Esophagus muscularis mucosa (tissue), 4 donors: ENCODE data around the gene CYP2W1. TPM values are rescaled to one million over a fixed set of nuclear protein-coding genes. Genes with fewer than 3 reads are reported as not detected.

Source experiments
- DNase-seq: peaks from one replicate; pipeline ENCODE4 v3.0.0-alpha.2; 2017; ENCODE audit errors: extremely low spot score
- H3K27ac ChIP-seq, 4 donors: fragments of 200-600 bp; sonication (generic); replicated peaks in 1 of 4; 1 replicate in 3 of 4; 2 replicates in 1 of 4; pipeline ENCODE4 v1.5.1; 2016 to 2019; ENCODE audit warnings: mild to moderate bottlenecking in 1 of 4
- H3K27me3 ChIP-seq, 4 donors: fragments of 200-600 bp; sonication (generic); one replicate each; pipeline versions ENCODE4 v1.5.1 to v1.6.0; 2016 to 2019
- H3K36me3 ChIP-seq, 4 donors: fragments of 200-600 bp; sonication (generic); one replicate each; pipeline ENCODE4 v1.5.1; 2016 to 2019
- H3K4me1 ChIP-seq, 4 donors: fragments of 200-600 bp; sonication (generic); one replicate each; pipeline ENCODE4 v1.5.1; 2016 to 2019
- H3K4me3 ChIP-seq, 4 donors: fragments of 200-600 bp; sonication (generic); 1 replicate in 2 of 4; 2 replicates in 2 of 4; pipeline ENCODE4 v1.5.1; 2016 to 2019; ENCODE audit warnings: mild to moderate bottlenecking in 4 of 4, moderate library complexity in 1 of 4
- H3K9me3 ChIP-seq, 4 donors: fragments of 200-600 bp; sonication (generic); 1 replicate in 3 of 4; 2 replicates in 1 of 4; pipeline ENCODE4 v1.5.1; 2016 to 2019
- CTCF ChIP-seq, 3 experiments: fragments of 200-600 bp in 2 of 3; fragments of 450-650 bp in 1 of 3; sonication (generic) in 2 of 3; IDR thresholded peaks; one replicate each; pipeline ENCODE4 v1.5.1; 2017 to 2019; ENCODE audit warnings: antibody characterized with exemption in 3 of 3, mild to moderate bottlenecking in 2 of 3, moderate library complexity in 1 of 3
- EP300 ChIP-seq: sonication (generic); formaldehyde crosslinking; IDR thresholded peaks from one replicate; pipeline ENCODE4 v1.6.1; 2017; ENCODE audit warnings: antibody characterized with exemption
- POLR2A ChIP-seq: fragments of 450-650 bp; IDR thresholded peaks from one replicate; pipeline ENCODE4 v1.6.1; 2017; ENCODE audit warnings: antibody characterized with exemption, moderate library complexity, mild to moderate bottlenecking, low read depth
- POLR2AphosphoS5 ChIP-seq, 2 donors: sonication (generic); formaldehyde crosslinking; IDR thresholded peaks; one replicate each; pipeline ENCODE4 v1.6.1; 2017; ENCODE audit warnings: antibody characterized with exemption in 2 of 2
- WGBS: methylation state at CpG from one replicate; pipeline ENCODE4 v1.1.5; 2018; 5-methylcytosine and 5-hydroxymethylcytosine counted together
- intact Hi-C: fragments of 100-400 bp; cut with DNase I; formaldehyde crosslinking; loops from one replicate; pipeline ENCODE4 v1.15.1; 2023
- total RNA-seq, 4 donors: library from RNA; depleted of rRNA; stranded (reverse); fragments of >200 nt; gene quantifications; one replicate each; pipeline versions ENCODE4 v1.1.0 to v1.2.1, GENCODE V29; 2016

CYP2W1 gene
- total RNA-seq, 4 donors from 2014 or later, result 0.23 to 0.66 TPM; not detected in 2

GRCh38 chr7:1026721-1027161 is 43.8 kb downstream of the CYP2W1 start:
- Histone ChIP-seq H3K4me3 (peak overlapping the region; percentile 87 to 92 (median 90)), H3K36me3 (peaks cover 0 to 34% (median 23%) of the 10 kb centered on the region in 4 donors), H3K4me1 (peaks cover 19 to 71% (median 50%) of the 10 kb centered on the region in 4 donors), H3K9me3 (no peaks in the 10 kb centered on the region), H3K27me3 (no peaks in the 10 kb centered on the region), H3K27ac (peak overlapping the region in 2 of 4 donors; percentile 96 to 100)
- intact Hi-C loops, result loop anchor here (5.0 kb wide), 1 partner anchor 34 kb away; no protein-coding TSS in a partner anchor
- TF ChIP-seq POLR2A (no peak), EP300 (no peak), POLR2AphosphoS5 (IDR thresholded peaks at IDR 0.05) (no peak), CTCF (IDR thresholded peaks at IDR 0.05) (no peak)
- WGBS, result 84% methylated on average over 20 of the region's 20 CpGs
- DNase-seq, result no peak

- intact Hi-C loops, result loop anchor here (5.0 kb wide), 1 partner anchor 35 kb away; no protein-coding TSS in a partner anchor
- peaks cover 0 to 28% (median 21%) of the 10 kb centered on the region in 4 donors for H3K36me3 ChIP-seq
- H3K4me3 ChIP-seq, result peak overlapping the region; percentile 87 to 92 (median 90)
- peak overlapping the region; percentile 91 to 100 (median 96) for H3K27ac ChIP-seq
- H3K27me3 ChIP-seq, result no peaks in the 10 kb centered on the region
- WGBS, result 20% methylated on average over 19 of the region's 69 CpGs
- H3K9me3 ChIP-seq, result no peaks in the 10 kb centered on the region
- DNase-seq, result no peak
- peaks cover 19 to 71% (median 50%) of the 10 kb centered on the region in 4 donors for H3K4me1 ChIP-seq
- peak in 1 of 2 donors; percentile 23 for TF ChIP-seq POLR2AphosphoS5 (IDR thresholded peaks at IDR 0.05)
- no peak for TF ChIP-seq CTCF (IDR thresholded peaks at IDR 0.05)
These were observed 44.5 kb downstream of the CYP2W1 start for GRCh38 chr7:1027242-1028043.

GRCh38 chr7:1028044-1028770 is 45.2 kb downstream of the CYP2W1 start:
- DNase-seq, result no peak
- Histone ChIP-seq H3K27me3 (no peaks in the 10 kb centered on the region), H3K4me3 (peak overlapping the region; percentile 87 to 92 (median 90)), H3K9me3 (no peaks in the 10 kb centered on the region), H3K36me3 (peaks cover 0 to 21% (median 17%) of the 10 kb centered on the region in 4 donors), H3K27ac (peak overlapping the region; percentile 91 to 100 (median 96)), H3K4me1 (peaks cover 19 to 66% (median 48%) of the 10 kb centered on the region in 4 donors)
- WGBS, result 2% methylated on average over 21 of the region's 77 CpGs
- TF ChIP-seq CTCF (IDR thresholded peaks at IDR 0.05), result no peak
- TF ChIP-seq POLR2AphosphoS5 (IDR thresholded peaks at IDR 0.05), result peak; percentile 53 to 87
- no peak for TF ChIP-seq POLR2A
- intact Hi-C loops, result loop anchor here (5.0 kb wide), 1 partner anchor 36 kb away; no protein-coding TSS in a partner anchor

- Histone ChIP-seq H3K36me3 (peaks cover 0 to 21% (median 17%) of the 10 kb centered on the region in 4 donors), H3K4me1 (peaks cover 19 to 60% (median 46%) of the 10 kb centered on the region in 4 donors), H3K27me3 (no peaks in the 10 kb centered on the region), H3K9me3 (no peaks in the 10 kb centered on the region), H3K4me3 (peak overlapping the region; percentile 87 to 92 (median 90)), H3K27ac (peak overlapping the region; percentile 91 to 100 (median 96))
- WGBS, result 70% methylated on average over 15 of the region's 18 CpGs
- peak; percentile 96 for DNase-seq
- intact Hi-C loops, result loop anchor here (5.0 kb wide), 1 partner anchor 37 kb away; no protein-coding TSS in a partner anchor
- TF ChIP-seq CTCF (IDR thresholded peaks at IDR 0.05), result no peak
- TF ChIP-seq POLR2AphosphoS5 (IDR thresholded peaks at IDR 0.05), result peak; percentile 50 to 86
These were observed 46.0 kb downstream of the CYP2W1 start for GRCh38 chr7:1028775-1029636.
